Fibroblast of the conjunctiva (primary cell): ENCODE measurements around the gene VWA2.
"Not testable (repeated sequence)": the region's sequence is repeated elsewhere in the genome, so short reads cannot be mapped to it uniquely, and the experiment has no call there.

Experiments
- DNase-seq: peaks from one replicate; pipeline ENCODE4 v3.0.0-alpha.2; 2010; ENCODE audit warnings: low read depth

VWA2 gene

GRCh38 chr10:114319406-114320248, 80.6 kb downstream of the VWA2 start:
- DNase-seq: no peak

- DNase-seq: no peak
Measured at GRCh38 chr10:114320249-114321116, 81.4 kb downstream of the VWA2 start.

GRCh38 chr10:114322344-114322743, 83.3 kb downstream of the VWA2 start:
- no peak for DNase-seq

GRCh38 chr10:114323023-114323422, 84.0 kb downstream of the VWA2 start:
- DNase-seq: no peak

GRCh38 chr10:114326795-114327194, 87.7 kb downstream of the VWA2 start:
- no peak for DNase-seq

GRCh38 chr10:114327537-114328440, 88.7 kb downstream of the VWA2 start:
- DNase-seq: no peak

GRCh38 chr10:114328441-114328812, 89.4 kb downstream of the VWA2 start:
- DNase-seq: no peak

GRCh38 chr10:114328874-114329273, 89.8 kb downstream of the VWA2 start:
- no peak for DNase-seq

- no peak for DNase-seq
Measured at GRCh38 chr10:114329634-114330365, 90.7 kb downstream of the VWA2 start.

- DNase-seq: no peak
Measured at GRCh38 chr10:114332301-114333192, 93.5 kb downstream of the VWA2 start.

GRCh38 chr10:114333441-114333840, 94.4 kb downstream of the VWA2 start:
- DNase-seq: not testable (repeated sequence)

GRCh38 chr10:114334301-114334700, 95.2 kb downstream of the VWA2 start:
- DNase-seq: no peak

- DNase-seq: no peak
Measured at GRCh38 chr10:114335614-114336013, 96.6 kb downstream of the VWA2 start.

GRCh38 chr10:114336823-114337509, 97.9 kb downstream of the VWA2 start:
- DNase-seq: no peak

GRCh38 chr10:114337510-114338462, 98.7 kb downstream of the VWA2 start:
- DNase-seq: no peak

GRCh38 chr10:114340816-114341215, 101.8 kb downstream of the VWA2 start:
- no peak for DNase-seq
